Heart left ventricle (tissue), 13 donors: ENCODE measurements around the gene ALCAM.

ENCODE experiments used
- CTCF ChIP-seq, 12 donors: fragments of 200-600 bp; sonication (generic) in 4 of 12; IDR thresholded peaks; one replicate each; pipeline versions ENCODE4 v1.5.0 to v1.8.0; 2018 to 2022; ENCODE audit warnings: antibody characterized with exemption in 12 of 12, mild to moderate bottlenecking in 5 of 12
- POLR2A ChIP-seq, 2 donors: fragments of 450-650 bp; IDR thresholded peaks; one replicate each; pipeline ENCODE4 v1.6.1; 2017; ENCODE audit warnings: antibody characterized with exemption in 2 of 2, mild to moderate bottlenecking in 2 of 2, moderate library complexity in 2 of 2
- donor health status: ischemic (EF 13 %, LVEDD 7.1; RV severe dilation, severe dysfunction).
- donor health status: DM: no; HTN: yes; CAD: no.
- donor health status: DM: no; HTN: no; CAD: no.
- donor health status: ischemic (EF 25% LVEDD 6.9; RV normal size, moderate dysfunction).
- donor health status: ischemic (EF 25% LVEDD 5.7; RV mildly dilated, moderate dysfunction).
- donor health status: ischemic (EF 35%, LVEDD 5.7; RV mildly dilated, moderate dysfunction).
- donor health status: nonischemic (EF 11% LVEDD 7.7; RV severe dilation, severe dysfunction).
- donor health status: DM: yes; HTN: yes; CAD: no.
- donor health status: PGD.
- donor health status: ischemic (EF 29% LVEDD 5.4; RV normal size, mild dysfunction).
- donor health status: nonischemic (EF 23%, LVEDD 6.1; RV moderate dilation, normal function).

DNA sequence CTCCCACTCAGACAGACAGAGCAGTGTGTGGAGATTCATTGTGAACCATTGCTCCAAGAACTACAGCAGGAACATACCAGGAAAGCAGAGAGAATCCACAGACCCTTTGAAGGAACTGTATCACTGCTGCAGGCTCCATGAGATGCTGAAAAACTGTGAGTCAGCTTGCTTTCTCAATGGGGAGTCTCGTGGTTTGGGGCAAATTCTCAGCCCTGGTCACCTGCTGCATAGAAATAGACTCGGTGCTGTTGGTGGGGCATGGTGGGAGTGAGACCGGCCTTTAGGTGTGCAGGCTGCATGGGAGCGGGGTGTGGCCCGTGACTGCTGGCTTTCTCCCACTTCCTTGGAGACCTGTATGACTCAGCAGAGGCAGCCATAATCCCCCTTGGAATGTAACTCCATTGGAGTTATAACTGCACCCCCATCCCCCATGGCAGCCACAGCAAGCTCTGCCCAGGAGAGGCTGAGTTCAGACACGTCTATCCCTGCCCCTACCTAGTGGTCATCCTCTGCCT, 35.6 kb downstream of the ALCAM start:
- no peak for TF ChIP-seq CTCF (IDR thresholded peaks at IDR 0.05)
- no peak for TF ChIP-seq POLR2A (IDR thresholded peaks at IDR 0.05)
